Ectodermal cell (in vitro differentiated cells): ENCODE measurements around the gene SNTB2.

ENCODE experiments used
- H3K27ac ChIP-seq: 2 replicates; pipeline ENCODE4 v1.7.0; 2013; ENCODE audit warnings: mild to moderate bottlenecking, low read depth, low read length; ENCODE audit not compliant: insufficient read depth, poor library complexity, severe bottlenecking
- H3K27me3 ChIP-seq: 2 replicates; pipeline ENCODE4 v1.7.0; 2013; ENCODE audit warnings: mild to moderate bottlenecking, low read length; ENCODE audit not compliant: insufficient read depth, control insufficient read depth, poor library complexity, severe bottlenecking
- H3K36me3 ChIP-seq: one replicate; pipeline ENCODE4 v1.7.0; 2013; ENCODE audit warnings: low read length; ENCODE audit not compliant: control insufficient read depth, insufficient read depth
- H3K4me1 ChIP-seq: one replicate; pipeline ENCODE4 v1.7.0; 2013; ENCODE audit warnings: low read length; ENCODE audit not compliant: control insufficient read depth, insufficient read depth
- H3K4me3 ChIP-seq: 2 replicates; pipeline ENCODE4 v1.7.0; 2013; ENCODE audit warnings: low read depth, low read length, control low read depth; ENCODE audit not compliant: insufficient read depth
- H3K9me3 ChIP-seq: 2 replicates; pipeline ENCODE4 v1.7.0; 2013; ENCODE audit warnings: mild to moderate bottlenecking, low read length, moderate library complexity; ENCODE audit not compliant: control insufficient read depth
- WGBS, 2 experiments: methylation state at CpG; one replicate each; pipeline ENCODE4 v1.1.7; 2013; ENCODE audit warnings: missing lambda C conversion rate in 2 of 2; 5-methylcytosine and 5-hydroxymethylcytosine counted together

The SNTB2 gene

DNA sequence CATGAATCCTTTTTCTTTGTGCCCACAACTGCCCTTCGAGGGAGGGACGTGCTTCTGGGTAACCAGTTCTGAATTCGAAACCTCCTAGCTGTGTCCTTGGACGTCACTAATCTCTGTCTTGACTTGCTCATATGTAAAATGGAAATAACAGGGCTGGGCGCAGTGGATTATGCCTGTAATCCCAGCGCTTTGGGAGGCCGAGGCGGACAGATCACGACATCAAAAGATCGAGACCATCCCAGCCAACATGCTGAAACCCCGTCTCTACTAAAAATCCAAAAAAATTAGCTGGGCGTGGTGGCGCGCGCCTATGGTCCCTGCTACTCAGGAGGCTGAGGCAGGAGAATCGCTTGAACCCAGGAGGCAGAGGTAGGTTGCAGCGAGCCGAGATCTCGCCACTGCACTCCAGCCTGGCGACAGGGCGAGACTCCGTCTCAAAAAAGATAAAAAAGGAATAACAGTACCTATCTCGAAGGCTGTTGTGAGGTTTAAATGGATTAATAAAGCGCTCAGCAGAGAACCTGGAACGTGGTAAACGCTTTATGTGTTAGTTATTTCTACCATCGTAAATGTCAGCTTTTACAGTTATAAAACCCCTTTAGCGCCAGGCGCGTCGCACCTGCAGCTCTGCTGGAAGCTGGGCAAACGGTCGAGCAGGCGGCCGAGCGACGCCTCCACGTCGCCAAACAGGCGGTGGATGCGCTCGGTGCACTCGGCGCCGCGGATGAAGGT, 151.8 kb downstream of the SNTB2 start:
- peak overlapping the region; percentile 97 for H3K4me3 ChIP-seq
- H3K36me3 ChIP-seq, result peaks cover 46% of the 10 kb centered on the region
- WGBS, 2 experiments, result 24 to 26% methylated on average over 46 of the region's 46 CpGs
- H3K27ac ChIP-seq, result peak overlapping the region; percentile 58
- peaks cover 11% of the 10 kb centered on the region for H3K4me1 ChIP-seq
- H3K27me3 ChIP-seq, result no peaks in the 10 kb centered on the region
- no peaks in the 10 kb centered on the region for H3K9me3 ChIP-seq

- 1% methylated on average over 77 of the region's 77 CpGs for WGBS, 2 experiments
- Histone ChIP-seq H3K36me3 (peaks cover 40% of the 10 kb centered on the region), H3K4me3 (peak within 1 kb of the TSS; percentile 97), H3K4me1 (peaks cover 11% of the 10 kb centered on the region), H3K27me3 (no peaks in the 10 kb centered on the region), H3K27ac (peak within 1 kb of the TSS; percentile 58), H3K9me3 (no peaks in the 10 kb centered on the region)
Observed at GRCh38 chr16:69339289-69340094, 152.5 kb downstream of the SNTB2 start, which contains the start of the genes COG8 and NIP7. TSS of gene COG8 (minus strand) at chr16:69339564. CDS start at chr16:69339552, 12 bp downstream. TSS of gene NIP7 (plus strand) at chr16:69339772. CDS start at chr16:69339830, 58 bp downstream.

DNA sequence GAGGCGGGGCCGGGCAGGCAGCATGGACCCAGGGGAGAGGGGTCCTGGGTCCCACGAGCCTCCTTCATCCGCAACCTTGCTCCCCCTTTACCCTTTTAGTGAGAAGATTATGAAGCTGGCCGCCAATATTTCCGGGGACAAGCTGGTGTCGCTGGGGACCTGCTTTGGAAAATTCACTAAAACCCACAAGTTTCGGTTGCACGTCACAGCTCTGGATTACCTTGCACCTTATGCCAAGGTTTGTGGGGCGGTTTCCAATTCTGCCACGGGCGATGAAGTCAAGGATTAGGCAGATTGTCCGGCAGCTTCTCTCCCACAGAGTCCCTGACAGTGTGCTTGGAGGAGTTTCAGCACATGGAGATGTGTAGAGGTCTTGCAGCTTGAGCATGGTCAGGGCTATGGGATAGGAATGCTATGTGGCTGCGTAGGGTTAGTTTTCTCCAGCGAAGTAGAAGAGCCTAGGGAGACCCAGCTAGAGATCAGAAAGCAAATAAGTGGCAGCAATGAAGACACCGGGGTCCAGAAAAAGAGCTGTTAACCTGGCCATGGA, 153.2 kb downstream of the SNTB2 start:
- peak overlapping the region; percentile 97 for H3K4me3 ChIP-seq
- H3K9me3 ChIP-seq, result no peaks in the 10 kb centered on the region
- 7 to 8% methylated on average over 16 of the region's 16 CpGs for WGBS, 2 experiments
- H3K36me3 ChIP-seq, result peaks cover 33% of the 10 kb centered on the region
- H3K4me1 ChIP-seq, result peaks cover 11% of the 10 kb centered on the region
- no peaks in the 10 kb centered on the region for H3K27me3 ChIP-seq
- H3K27ac ChIP-seq, result peak overlapping the region; percentile 57

DNA sequence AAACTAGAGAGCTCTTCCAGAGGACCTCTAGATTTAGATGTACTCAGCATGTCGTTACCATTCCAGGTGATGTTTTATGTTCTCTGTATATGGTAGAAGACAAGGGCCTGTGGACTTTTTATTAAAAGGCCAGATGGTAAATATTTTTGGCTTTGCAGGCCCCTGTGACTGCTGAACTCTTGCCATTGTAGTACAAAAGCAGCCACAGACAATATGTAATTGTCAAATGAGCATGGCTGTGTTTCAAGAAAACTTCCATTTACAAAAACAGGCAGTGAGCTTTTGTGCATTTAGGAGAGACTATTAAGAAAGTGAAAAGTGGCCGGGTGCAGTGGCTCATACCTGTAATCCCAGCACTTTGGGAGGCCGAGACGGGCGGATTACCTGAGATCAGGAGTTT, 157.2 kb downstream of the SNTB2 start:
- Histone ChIP-seq H3K36me3 (peaks cover 17% of the 10 kb centered on the region), H3K27me3 (no peaks in the 10 kb centered on the region), H3K4me1 (peaks cover 6% of the 10 kb centered on the region), H3K4me3 (no peak overlapping the region), H3K27ac (no peak overlapping the region), H3K9me3 (no peaks in the 10 kb centered on the region)
- 94 to 95% methylated on average over 5 of the region's 5 CpGs for WGBS, 2 experiments

DNA sequence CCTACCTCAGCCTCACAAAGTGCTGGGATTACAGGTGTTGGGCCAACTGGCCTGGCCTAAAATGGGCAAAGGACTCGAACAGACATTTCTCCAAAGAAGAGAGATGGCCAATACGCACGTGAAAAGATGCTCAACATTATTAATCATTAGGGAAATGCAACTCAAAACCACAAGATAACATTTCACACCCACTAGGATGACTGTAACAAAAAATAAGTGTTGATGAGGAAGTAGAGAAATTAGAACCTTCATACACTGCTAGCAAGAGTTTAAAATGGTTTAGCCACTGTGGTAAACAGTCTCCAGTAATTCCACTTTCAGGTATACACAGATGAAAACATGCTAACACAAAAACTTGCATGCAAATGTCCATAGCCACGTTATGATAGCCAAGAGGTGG, 159.0 kb downstream of the SNTB2 start:
- no peak overlapping the region for H3K27ac ChIP-seq
- H3K27me3 ChIP-seq, result no peaks in the 10 kb centered on the region
- no peaks in the 10 kb centered on the region for H3K9me3 ChIP-seq
- H3K36me3 ChIP-seq, result peaks cover 17% of the 10 kb centered on the region
- 89 to 95% methylated on average over 3 to 4 of the region's 4 CpGs for WGBS, 2 experiments
- peaks cover 3% of the 10 kb centered on the region for H3K4me1 ChIP-seq
- no peak overlapping the region for H3K4me3 ChIP-seq

- H3K4me3 ChIP-seq, result no peak overlapping the region
- no peaks in the 10 kb centered on the region for H3K9me3 ChIP-seq
- H3K4me1 ChIP-seq, result no peaks in the 10 kb centered on the region
- H3K27me3 ChIP-seq, result no peaks in the 10 kb centered on the region
- WGBS, 2 experiments, result 93 to 96% methylated on average over 6 of the region's 6 CpGs
- peaks cover 11% of the 10 kb centered on the region for H3K36me3 ChIP-seq
- H3K27ac ChIP-seq, result no peak overlapping the region
Observed at GRCh38 chr16:69346683-69347082, 159.7 kb downstream of the SNTB2 start.

DNA sequence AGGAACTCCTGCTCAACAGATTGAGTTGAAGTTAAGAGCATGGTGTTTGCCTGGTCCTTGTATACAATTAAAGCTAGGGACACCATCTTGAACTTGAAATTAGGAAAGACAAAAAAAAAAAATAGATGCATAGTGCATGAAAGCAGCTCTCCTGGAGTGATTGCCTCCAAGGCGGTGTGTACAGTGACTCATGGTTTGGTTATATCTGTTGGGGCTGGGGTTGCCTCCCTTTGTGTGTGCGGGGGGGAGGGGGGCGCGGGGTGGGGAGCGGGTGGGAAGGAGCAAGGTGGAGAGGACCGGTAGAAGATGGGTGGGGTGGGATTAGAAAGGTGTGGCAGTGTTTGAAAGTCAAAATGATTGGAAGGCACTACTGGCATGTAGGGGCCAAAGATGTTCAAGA, 161.3 kb downstream of the SNTB2 start:
- Histone ChIP-seq H3K4me3 (no peak overlapping the region), H3K36me3 (peaks cover 4% of the 10 kb centered on the region), H3K27me3 (no peaks in the 10 kb centered on the region), H3K4me1 (no peaks in the 10 kb centered on the region), H3K9me3 (no peaks in the 10 kb centered on the region), H3K27ac (no peak overlapping the region)
- 88 to 98% methylated on average over 6 of the region's 6 CpGs for WGBS, 2 experiments

- 93% methylated on average over 10 of the region's 10 CpGs for WGBS, 2 experiments
- Histone ChIP-seq H3K27me3 (no peaks in the 10 kb centered on the region), H3K4me3 (no peak overlapping the region), H3K9me3 (no peaks in the 10 kb centered on the region), H3K36me3 (no peaks in the 10 kb centered on the region), H3K4me1 (no peaks in the 10 kb centered on the region), H3K27ac (no peak overlapping the region)
Observed at GRCh38 chr16:69349536-69349935, 162.6 kb downstream of the SNTB2 start.

DNA sequence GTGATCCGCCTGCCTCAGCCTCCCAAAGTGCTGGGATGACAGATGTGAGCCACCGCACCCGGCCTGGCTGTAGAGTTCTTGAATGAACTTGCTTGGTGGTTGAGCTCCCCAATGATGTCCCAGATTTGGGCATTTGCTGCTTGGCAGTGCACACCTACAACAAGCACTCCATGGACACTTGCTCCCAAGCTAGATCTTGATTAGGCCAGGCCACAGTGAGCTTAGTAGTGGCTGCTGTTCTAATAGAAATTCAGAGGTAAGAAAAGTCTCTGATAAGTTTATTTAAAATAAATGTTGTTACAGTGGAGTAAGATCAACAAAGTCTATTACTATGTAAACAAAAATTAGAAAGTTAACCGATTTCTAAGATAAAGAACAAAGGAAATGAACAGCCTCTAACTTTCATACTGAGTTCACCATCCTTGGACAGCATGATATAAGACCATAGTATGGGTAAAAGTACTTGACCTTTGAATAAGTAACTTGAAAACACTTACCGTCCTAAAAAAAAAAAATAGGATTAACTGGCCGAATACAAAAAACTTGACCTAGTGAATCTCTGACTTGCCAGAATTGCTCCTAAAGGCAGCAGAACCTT, 163.7 kb downstream of the SNTB2 start:
- Histone ChIP-seq H3K36me3 (peaks cover 3% of the 10 kb centered on the region), H3K4me1 (no peaks in the 10 kb centered on the region), H3K4me3 (no peak overlapping the region), H3K27me3 (no peaks in the 10 kb centered on the region), H3K9me3 (no peaks in the 10 kb centered on the region), H3K27ac (no peak overlapping the region)
- 96 to 97% methylated on average over 5 to 6 of the region's 6 CpGs for WGBS, 2 experiments
